ENCODE results near the gene MKLN1.
"Not testable (repeated sequence)": the region's sequence is repeated elsewhere in the genome, so short reads cannot be mapped to it uniquely, and the experiment has no call there.

MKLN1 gene

GRCh38 chr7:131404226-131404911 lies 76.7 kb downstream of the MKLN1 start:
- DNase-seq = no peak

- DNase-seq = no peak
These were observed 81.6 kb downstream of the MKLN1 start for GRCh38 chr7:131409129-131409766.

- no peak for DNase-seq
These were observed 84.4 kb downstream of the MKLN1 start for GRCh38 chr7:131412031-131412430.

GRCh38 chr7:131413711-131414110 lies 86.0 kb downstream of the MKLN1 start:
- no peak for DNase-seq

- DNase-seq = no peak
These were observed 96.6 kb downstream of the MKLN1 start for GRCh38 chr7:131424219-131424822.

- DNase-seq = no peak
These were observed 98.3 kb downstream of the MKLN1 start for GRCh38 chr7:131425992-131426391.

GRCh38 chr7:131430826-131431225 lies 103.2 kb downstream of the MKLN1 start:
- not testable (repeated sequence) for DNase-seq

- DNase-seq = no peak
These were observed 103.6 kb downstream of the MKLN1 start for GRCh38 chr7:131431289-131431688.

GRCh38 chr7:131431756-131432155 lies 104.1 kb downstream of the MKLN1 start:
- DNase-seq = no peak

GRCh38 chr7:131436384-131436783 lies 108.7 kb downstream of the MKLN1 start:
- DNase-seq = no peak

- no peak for DNase-seq
These were observed 111.3 kb downstream of the MKLN1 start for GRCh38 chr7:131438969-131439368.

GRCh38 chr7:131443496-131443895 lies 115.8 kb downstream of the MKLN1 start:
- DNase-seq = no peak

- DNase-seq = no peak
These were observed 117.0 kb downstream of the MKLN1 start for GRCh38 chr7:131444683-131445082.

- no peak for DNase-seq
These were observed 121.8 kb downstream of the MKLN1 start for GRCh38 chr7:131449373-131449902.

- no peak for DNase-seq
These were observed 126.8 kb downstream of the MKLN1 start for GRCh38 chr7:131454498-131454897.

- no peak for DNase-seq
These were observed 127.3 kb downstream of the MKLN1 start for GRCh38 chr7:131455001-131455400.

GRCh38 chr7:131455546-131455945 lies 127.9 kb downstream of the MKLN1 start:
- DNase-seq = no peak

GRCh38 chr7:131456338-131456737 lies 128.7 kb downstream of the MKLN1 start:
- DNase-seq = no peak

- DNase-seq = no peak
These were observed 131.6 kb downstream of the MKLN1 start for GRCh38 chr7:131459256-131459655.

- no peak for DNase-seq
These were observed 134.4 kb downstream of the MKLN1 start for GRCh38 chr7:131462059-131462458.

- not testable (repeated sequence) for DNase-seq
These were observed 135.0 kb downstream of the MKLN1 start for GRCh38 chr7:131462715-131463114.

GRCh38 chr7:131466735-131467365 lies 139.2 kb downstream of the MKLN1 start:
- DNase-seq = no peak

GRCh38 chr7:131467788-131468187 lies 140.1 kb downstream of the MKLN1 start:
- no peak for DNase-seq

Measured in activated effector memory CD4-positive, alpha-beta T cell treated with Interleukin-2 at 50 U/mL for 16 hours (primary cell).